WI38 (cell line): ENCODE data around the gene ATL3.

Source experiments
- H3K4me3 ChIP-seq: 2 replicates; pipeline ENCODE4 v1.5.1; 2011; ENCODE audit warnings: low read depth, mild to moderate bottlenecking, control low read depth, low read length
- TF ChIP-seq, protein P1 (sequence below): IDR thresholded peaks from 2 replicates; pipeline ENCODE4 v1.5.1; 2012; ENCODE audit warnings: low read depth, mild to moderate bottlenecking, control low read depth, low read length

The ATL3 gene

DNA sequence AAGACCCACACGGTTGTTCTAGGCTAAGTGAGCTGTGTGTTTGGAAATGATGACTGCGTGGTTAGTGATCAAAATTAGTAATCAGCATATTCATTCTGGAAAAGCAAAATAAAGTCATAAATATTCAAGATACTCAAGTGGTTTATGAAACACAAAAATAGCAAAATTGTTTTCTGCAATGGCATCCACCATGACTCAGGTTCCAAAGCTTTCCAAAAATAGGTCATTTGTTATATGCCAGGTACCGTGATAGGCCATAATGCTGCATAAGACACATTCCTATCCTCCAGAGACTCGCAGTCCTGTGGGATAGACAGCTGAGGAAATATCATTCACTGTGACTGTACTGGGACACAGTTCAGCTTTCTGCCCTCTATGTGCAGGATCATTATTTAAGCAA is 2.4 kb upstream of the ATL3 start:
- H3K4me3 ChIP-seq: no peak overlapping the region
- TF ChIP-seq, protein P1, sequence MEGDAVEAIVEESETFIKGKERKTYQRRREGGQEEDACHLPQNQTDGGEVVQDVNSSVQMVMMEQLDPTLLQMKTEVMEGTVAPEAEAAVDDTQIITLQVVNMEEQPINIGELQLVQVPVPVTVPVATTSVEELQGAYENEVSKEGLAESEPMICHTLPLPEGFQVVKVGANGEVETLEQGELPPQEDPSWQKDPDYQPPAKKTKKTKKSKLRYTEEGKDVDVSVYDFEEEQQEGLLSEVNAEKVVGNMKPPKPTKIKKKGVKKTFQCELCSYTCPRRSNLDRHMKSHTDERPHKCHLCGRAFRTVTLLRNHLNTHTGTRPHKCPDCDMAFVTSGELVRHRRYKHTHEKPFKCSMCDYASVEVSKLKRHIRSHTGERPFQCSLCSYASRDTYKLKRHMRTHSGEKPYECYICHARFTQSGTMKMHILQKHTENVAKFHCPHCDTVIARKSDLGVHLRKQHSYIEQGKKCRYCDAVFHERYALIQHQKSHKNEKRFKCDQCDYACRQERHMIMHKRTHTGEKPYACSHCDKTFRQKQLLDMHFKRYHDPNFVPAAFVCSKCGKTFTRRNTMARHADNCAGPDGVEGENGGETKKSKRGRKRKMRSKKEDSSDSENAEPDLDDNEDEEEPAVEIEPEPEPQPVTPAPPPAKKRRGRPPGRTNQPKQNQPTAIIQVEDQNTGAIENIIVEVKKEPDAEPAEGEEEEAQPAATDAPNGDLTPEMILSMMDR: no peak

- TF ChIP-seq, protein P1: no peak
- no peak overlapping the region for H3K4me3 ChIP-seq
Observed at GRCh38 chr11:63672936-63673539, 1.9 kb upstream of the ATL3 start.

- TF ChIP-seq, protein P1: no peak
- no peak overlapping the region for H3K4me3 ChIP-seq
Observed at GRCh38 chr11:63672156-63672463, 934 bp upstream of the ATL3 start.

DNA sequence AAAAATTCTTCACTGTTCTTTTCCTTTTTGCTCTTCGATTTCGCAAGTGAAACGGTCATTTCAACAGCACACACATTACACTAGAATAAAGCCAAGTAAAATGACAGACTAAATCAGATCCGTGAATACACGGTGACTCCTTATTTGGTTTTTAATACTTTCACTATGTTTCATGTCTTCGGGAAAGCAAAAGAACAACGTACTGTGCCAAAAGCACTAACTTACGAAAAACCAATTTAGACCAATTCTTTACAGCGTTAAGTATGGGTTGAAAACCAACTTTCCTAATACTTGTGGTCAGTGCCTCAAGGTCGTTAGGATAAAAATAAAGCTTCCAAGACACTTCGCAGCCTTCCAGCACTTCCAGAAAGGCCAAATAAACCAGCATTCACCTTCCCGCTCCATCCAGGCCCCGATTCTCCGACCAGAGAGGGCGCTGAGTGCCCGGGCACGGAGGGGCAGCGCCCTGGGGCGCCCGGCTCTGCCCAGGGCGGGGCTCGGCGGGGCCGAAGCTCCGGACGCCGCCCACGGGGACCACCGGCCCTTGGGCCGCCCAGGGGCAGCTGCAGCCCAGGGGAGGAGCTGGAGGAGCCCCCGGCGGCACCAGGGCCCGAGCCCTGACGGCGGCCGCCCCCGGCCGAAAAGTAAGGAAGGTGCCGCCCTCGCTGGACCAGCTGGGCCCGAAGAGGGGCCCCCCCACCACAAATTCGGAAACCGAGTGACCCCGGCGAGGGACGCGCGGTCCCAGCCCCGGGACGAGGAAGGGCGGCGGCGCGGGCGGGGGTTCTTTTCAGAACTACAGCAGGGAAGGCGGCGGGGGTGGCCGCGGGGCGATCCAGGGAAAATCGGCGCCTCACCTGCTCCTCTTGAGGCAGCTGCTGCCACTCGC is 499 bp downstream of the ATL3 start:
- H3K4me3 ChIP-seq: peak overlapping the region; percentile 70
- TF ChIP-seq, protein P1: peak; percentile 18; the same call in 1 of the 2 replicates

DNA sequence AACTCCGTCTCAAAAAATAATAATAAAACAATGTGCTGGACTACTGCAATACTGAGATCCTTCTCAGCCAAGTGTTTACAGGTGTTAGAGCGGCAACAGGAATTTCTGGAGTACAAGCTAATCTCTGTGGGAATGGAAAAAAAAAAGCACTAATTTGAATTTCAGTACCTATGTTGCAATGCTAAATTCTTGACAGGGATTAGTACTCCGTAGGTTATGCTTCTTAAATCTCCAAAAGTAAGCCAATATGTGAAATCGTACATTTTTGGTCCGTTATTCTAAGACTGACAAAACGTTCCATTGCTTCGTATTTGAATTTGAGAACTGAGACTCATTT is 1.1 kb downstream of the ATL3 start:
- H3K4me3 ChIP-seq: peak overlapping the region; percentile 70
- TF ChIP-seq, protein P1: no peak

DNA sequence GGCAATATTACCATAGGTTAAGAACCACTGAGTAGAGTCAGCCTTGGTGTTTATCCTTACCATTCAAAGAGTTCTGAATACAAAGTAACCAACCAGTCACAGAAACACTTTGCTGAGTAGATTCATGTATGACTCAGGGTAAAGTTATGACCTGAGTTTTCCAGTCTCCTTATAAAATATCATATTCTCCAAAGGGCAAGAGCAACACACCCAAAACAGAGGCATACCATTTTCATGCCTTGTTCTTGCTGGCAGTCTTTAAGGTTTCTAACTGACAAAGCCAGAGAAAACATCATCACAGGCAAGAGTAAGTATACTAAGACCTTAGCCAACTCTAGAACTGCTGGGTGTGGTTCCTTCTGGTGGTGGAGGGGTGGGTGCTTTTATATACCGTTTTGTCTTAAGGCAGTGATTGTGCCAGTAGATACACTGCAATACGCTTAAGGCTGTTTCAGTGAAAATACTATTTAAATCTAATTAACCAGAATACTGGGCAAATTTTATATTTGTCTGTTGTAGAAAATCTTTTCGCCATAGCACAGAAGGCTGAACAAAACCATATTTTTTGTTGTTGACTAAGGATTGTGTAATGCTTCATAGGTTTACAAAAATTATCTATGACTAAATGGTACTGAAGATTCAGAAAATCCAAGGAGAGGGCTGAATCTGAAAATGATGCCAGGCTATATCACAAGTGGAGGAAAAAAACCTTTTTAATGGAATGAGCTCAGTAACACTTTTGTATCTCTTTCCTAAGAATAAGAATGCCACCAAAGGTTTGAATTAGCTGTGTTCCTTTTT is 3.0 kb downstream of the ATL3 start:
- TF ChIP-seq, protein P1: no peak

More for the DNA sequence above, 3.0 kb downstream of the ATL3 start:
- H3K4me3 ChIP-seq: peak overlapping the region; percentile 29
